GM08714 (cell line): Measurements from ENCODE around the gene CCDC9B.

Source experiments
- H3K4me3 ChIP-seq: fragments of 200-500 bp; sonication (Bioruptor generic); 2 replicates; pipeline ENCODE4 v1.5.1; 2014; ENCODE audit warnings: mild to moderate bottlenecking, low read length, inconsistent platforms
- ZNF274 ChIP-seq: IDR thresholded peaks from 2 replicates; pipeline ENCODE4 v1.6.1; 2012; ENCODE audit warnings: mild to moderate bottlenecking, low read depth, low read length

The CCDC9B gene

DNA sequence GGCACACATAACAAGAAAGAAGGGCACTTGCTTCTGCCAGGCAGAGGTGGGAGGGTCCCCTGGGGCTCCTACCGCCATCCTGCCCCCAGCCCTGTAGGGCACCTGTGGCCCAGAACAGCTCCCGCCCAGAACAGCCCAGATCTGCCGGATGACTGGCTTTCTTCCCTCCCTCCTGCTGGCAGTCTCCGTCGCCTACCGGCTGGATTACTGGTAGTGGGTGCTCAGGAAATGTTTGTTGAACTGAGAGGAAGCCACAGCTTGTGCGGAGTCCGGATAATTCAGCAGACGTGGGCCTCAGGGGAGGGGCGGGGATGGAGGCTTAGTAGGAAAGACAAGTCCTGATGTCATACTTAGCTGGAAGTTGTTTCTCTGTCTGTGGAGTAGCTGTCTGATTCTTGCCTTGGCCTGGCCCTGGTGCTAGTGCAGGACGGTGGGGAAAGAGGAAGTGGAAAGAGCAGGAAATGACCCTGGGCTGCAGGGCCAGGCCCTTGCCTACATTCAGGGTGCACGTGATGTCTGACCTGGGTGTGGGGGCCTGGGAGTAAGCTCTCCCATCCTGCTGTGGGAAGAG is 6.7 kb downstream of the CCDC9B start:
- H3K4me3 ChIP-seq: no peak overlapping the region
- no peak for TF ChIP-seq ZNF274

- no peak for TF ChIP-seq ZNF274
- no peak overlapping the region for H3K4me3 ChIP-seq
These were observed 8.5 kb downstream of the CCDC9B start for GRCh38 chr15:40332113-40332781.

DNA sequence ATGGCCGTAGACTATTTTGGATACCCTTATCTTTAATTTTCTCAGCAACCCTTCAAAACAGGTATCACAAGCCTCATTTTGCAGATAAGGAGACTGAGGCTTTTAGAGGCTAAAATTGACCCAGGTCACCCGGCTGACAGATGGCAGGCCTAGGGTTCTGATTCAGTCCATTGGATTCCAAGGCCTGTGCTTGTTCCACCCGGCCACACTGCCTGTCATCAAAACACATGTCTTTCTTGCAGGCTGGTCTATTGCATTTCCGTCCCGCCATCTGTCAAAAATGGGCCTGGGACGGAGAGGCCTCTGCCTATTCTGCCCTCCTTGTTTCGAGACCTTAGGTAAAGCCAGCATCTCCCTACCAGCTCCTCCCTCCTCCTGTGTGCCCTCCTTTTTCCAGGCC is 9.1 kb downstream of the CCDC9B start:
- no peak overlapping the region for H3K4me3 ChIP-seq
- no peak for TF ChIP-seq ZNF274

DNA sequence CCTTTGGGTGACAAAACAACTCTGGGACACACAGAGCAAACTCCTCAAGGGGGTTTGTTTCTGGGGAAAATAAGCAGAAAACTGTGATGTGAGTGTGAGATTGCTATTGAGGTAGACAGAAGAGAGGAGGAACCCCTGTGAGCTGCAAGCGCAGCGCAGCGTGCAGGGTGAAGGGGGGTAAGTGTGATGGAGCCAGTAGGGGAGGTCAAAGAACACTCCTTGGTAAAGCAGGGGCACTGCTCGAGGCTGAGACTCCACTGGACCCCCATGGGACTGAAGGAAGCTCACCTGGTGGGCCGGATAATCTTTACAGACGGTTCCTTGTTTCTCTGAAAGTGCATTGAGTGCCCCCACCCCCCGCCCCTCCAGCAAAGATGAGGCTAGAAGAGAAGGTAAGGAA is 9.7 kb downstream of the CCDC9B start:
- H3K4me3 ChIP-seq: no peak overlapping the region
- no peak for TF ChIP-seq ZNF274

- no peak for TF ChIP-seq ZNF274
- no peak overlapping the region for H3K4me3 ChIP-seq
These were observed 10.3 kb downstream of the CCDC9B start for GRCh38 chr15:40330368-40330836.

DNA sequence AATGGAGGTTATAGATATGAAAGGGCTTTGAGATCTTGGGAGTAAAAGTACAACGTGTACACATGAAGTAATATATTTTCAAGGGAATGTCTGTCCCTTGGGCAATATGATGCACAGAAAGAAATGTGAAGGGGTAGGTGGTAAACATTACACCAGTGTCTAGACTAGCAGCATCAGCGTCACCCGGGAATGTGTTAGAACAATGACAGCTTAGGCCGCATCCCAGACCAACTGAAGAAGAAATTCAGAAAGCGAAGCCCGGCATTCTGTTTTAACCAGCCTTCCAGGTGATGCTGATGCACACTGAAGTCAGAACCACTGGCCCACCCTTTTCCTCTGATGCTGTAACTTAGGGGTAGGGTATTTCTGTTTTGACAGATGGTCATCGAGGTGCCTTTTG is 10.9 kb downstream of the CCDC9B start:
- H3K4me3 ChIP-seq: no peak overlapping the region
- no peak for TF ChIP-seq ZNF274

- H3K4me3 ChIP-seq: no peak overlapping the region
- no peak for TF ChIP-seq ZNF274
These were observed 12.0 kb downstream of the CCDC9B start for GRCh38 chr15:40328751-40329150.

- no peak for TF ChIP-seq ZNF274
These were observed 12.6 kb downstream of the CCDC9B start for GRCh38 chr15:40328176-40328575.

GRCh38 chr15:40327457-40327856 is 13.3 kb downstream of the CCDC9B start:
- H3K4me3 ChIP-seq: no peak overlapping the region
- TF ChIP-seq ZNF274: no peak

More at GRCh38 chr15:40328176-40328575, 12.6 kb downstream of the CCDC9B start:
- no peak overlapping the region for H3K4me3 ChIP-seq

DNA sequence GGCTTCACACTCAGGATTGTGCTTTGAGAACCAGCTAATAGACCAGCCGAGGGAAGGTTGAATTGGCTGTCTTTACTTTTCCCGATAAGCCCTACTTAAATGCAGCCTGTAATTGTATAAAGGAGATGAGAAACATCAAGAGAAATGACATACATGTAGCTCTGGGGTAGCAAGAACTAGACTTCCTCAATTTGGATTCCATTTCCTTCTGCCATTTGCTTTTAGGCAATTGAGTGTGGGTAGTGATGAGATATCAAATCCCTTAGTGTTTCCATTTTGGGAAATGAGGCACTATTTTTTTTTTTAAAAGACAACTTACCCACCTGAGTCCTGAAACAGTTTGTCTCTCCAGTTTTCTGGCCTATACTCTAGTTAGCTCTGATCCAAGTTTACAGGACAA is 15.0 kb downstream of the CCDC9B start:
- H3K4me3 ChIP-seq: no peak overlapping the region
- no peak for TF ChIP-seq ZNF274

GRCh38 chr15:40325188-40325587 is 15.6 kb downstream of the CCDC9B start:
- no peak for TF ChIP-seq ZNF274
- no peak overlapping the region; the same call in 1 of the 2 replicates for H3K4me3 ChIP-seq

GRCh38 chr15:40323953-40324937 is 16.5 kb downstream of the CCDC9B start:
- no peak for TF ChIP-seq ZNF274

GRCh38 chr15:40323239-40323952 is 17.3 kb downstream of the CCDC9B start, which contains the start of gene INAFM2:
TSS of gene INAFM2 (plus strand) at chr15:40323692. CDS start at chr15:40324056, 364 bp downstream.
- peak within 1 kb of the TSS; percentile 86 for H3K4me3 ChIP-seq
- no peak for TF ChIP-seq ZNF274

More at GRCh38 chr15:40323953-40324937, 16.5 kb downstream of the CCDC9B start:
- peak overlapping the region; percentile 86 for H3K4me3 ChIP-seq
